T-helper 1 cell (primary cell): ENCODE data around the gene ARHGDIA.

ENCODE experiments used
- DNase-seq, 5 donors: peaks; one replicate each; pipeline ENCODE4 v3.0.0-alpha.2; 2012 to 2020

ARHGDIA gene

DNA sequence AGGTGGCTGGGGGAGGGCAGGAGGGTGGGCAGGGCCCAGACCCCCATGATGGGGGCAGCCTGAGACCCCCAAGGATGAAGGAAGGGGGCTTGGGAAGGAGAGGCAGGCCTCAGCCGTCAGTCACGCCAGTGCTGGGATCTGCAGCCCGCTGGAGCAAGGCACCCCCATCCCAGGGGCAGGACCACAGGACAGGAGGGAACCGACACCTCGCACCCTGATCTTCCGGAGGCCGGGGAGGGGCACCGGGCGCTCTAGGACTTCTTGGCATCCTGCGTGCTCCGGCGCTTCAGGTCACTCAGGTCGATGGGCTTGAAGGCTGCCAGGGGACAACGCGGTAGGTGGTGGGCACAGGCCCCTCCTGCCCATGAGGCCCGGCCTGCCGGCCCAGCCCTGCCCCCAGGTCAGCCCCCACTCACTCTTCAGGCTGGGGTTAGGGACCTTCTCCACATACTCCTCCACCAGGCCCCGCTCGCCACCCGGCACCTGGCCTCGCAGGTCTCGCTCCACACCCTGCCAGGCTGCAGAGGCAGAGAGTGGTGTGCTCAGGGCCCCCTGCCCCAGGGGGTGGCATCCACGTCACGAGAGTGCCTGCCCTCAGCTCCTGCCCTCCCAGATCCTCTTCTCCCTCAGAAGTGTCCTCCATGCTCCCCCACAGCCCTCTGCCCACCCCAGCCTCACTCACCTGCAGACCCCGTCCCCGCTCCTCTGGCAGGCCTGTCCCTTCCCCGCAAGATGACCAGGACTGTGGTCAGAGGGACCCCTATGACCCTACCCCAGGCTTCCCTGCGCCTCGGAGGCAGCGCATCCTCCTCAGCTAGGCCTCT lies 47.9 kb downstream of the ARHGDIA start:
- no peak for DNase-seq

GRCh38 chr17:81822312-81822637 lies 48.9 kb downstream of the ARHGDIA start:
- DNase-seq = no peak

DNA sequence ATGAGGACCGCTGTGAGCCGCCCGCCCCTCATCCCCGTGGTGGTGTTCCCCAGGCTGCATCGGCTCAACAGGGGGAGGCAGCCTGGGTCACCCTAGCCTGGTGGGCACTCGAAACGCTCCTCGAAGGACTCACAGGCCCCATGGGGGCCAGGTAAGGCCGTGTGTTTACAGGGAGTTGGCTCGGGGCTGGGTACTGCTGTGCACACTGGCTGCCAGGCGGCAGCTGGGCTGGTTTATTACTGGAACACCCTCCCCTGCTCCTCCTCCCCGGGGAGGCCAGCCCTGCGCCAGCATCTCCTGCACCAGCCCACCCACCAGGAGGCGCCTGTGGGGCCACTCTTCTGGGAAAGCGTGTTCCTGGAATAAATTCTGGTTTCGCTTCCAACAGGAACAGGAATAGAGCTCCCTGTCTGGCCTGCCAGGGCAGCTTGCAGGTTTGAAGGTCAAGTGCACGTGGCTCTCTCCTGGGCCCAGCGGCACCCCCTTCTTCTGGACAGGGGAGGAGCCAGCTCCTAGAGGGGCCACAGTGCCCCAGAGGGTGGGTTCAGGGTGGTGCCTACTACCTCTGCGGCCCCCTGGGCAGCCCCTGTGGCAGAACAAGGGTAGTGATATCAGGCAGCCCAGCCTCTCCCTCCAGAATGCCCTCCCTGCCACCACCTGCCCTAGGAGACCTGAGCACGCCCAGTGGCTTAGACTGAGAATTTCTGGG lies 49.4 kb downstream of the ARHGDIA start:
- peak in 1 of 5 donors; percentile 55 for DNase-seq

DNA sequence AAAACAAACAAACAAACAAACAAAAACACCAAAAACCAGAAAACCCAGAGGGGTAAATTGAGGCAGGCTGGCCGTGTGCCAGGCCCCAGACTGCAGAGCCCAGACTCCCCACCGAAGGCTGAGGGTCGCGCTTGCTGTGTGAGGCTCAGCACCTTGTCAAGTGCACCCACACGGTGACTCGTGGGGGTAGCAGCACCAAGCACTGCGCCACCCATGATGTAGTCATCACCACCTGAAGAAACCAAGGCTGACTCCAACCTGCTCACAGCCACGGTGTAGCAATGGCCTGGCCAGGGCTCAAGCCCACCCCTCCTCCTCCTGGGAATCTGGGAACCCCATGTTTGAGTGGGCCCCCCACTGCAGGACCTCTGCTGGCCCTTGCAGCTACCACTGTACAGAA lies 50.0 kb downstream of the ARHGDIA start:
- DNase-seq = no peak

DNA sequence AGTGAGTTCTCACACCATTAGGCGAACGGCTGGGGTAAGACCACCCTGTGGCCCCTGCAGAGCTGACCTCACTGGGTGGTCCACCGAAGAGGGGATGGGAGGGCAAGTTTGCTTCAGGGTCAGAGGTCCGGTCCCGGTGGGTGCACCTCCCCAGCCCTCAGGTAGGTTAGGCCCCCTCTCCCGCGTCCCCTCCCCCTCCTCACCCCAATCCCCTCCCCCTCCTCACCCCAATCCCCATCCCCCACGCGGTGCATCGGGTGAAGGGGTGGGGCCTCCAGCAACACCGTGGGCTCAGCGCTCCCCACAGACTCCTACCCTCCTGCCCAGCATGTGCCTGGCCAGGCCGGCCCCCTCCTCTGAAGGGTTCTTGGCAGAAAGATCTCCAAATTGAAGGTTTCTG lies 51.4 kb downstream of the ARHGDIA start:
- no peak for DNase-seq

DNA sequence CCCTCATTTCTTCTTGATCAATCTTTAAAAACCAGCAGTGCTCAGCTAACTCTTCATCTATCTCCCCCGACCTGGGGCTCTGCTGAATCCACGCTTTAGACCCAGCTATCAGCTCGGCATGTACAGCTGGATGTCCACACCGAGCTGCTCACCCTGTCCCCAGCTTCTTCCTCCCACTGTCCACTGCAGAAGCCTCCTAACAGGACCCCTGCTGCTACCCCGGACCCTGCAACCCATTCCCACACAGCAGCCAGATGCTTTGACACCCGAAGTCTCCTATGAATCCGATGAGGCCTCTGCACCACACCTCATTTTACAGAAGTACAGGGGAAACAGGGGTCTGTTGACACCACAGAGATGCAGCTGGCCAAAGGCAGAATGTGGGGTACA lies 53.4 kb downstream of the ARHGDIA start:
- no peak for DNase-seq
